DOHH2 (cell line): ENCODE data around the gene MMRN2.
"Not testable (repeated sequence)": the region's sequence is repeated elsewhere in the genome, so short reads cannot be mapped to it uniquely, and the experiment has no call there.

ENCODE experiments used
- H3F3A ChIP-seq: fragments of 200-600 bp; sonication (generic), shearing (Covaris generic); 2 replicates; pipeline ENCODE4 v1.6.0; 2016; ENCODE audit warnings: antibody characterized with exemption, mild to moderate bottlenecking; ENCODE audit not compliant: control insufficient read depth, insufficient read depth
- H3K27ac ChIP-seq: fragments of 200-600 bp; sonication (generic); 2 replicates; pipeline ENCODE4 v1.5.1; 2014; ENCODE audit warnings: low read depth, mild to moderate bottlenecking, low read length, moderate library complexity
- H3K27me3 ChIP-seq: fragments of 200-600 bp; sonication (generic); 2 replicates; pipeline ENCODE4 v1.6.1; 2014; ENCODE audit warnings: mild to moderate bottlenecking, low read length, mixed read lengths; ENCODE audit not compliant: control insufficient read depth
- H3K36me3 ChIP-seq: fragments of 200-600 bp; sonication (generic); 2 replicates; pipeline ENCODE4 v1.6.1; 2014; ENCODE audit warnings: mild to moderate bottlenecking, low read length, moderate library complexity, mixed read lengths; ENCODE audit not compliant: control insufficient read depth
- H3K4me1 ChIP-seq: fragments of 200-600 bp; sonication (generic); 2 replicates; pipeline ENCODE4 v1.6.1; 2014; ENCODE audit warnings: mild to moderate bottlenecking, low read length, mixed read lengths; ENCODE audit not compliant: control insufficient read depth
- H3K4me2 ChIP-seq: fragments of 200-600 bp; sonication (generic); 2 replicates; pipeline ENCODE4 v1.6.0; 2014; ENCODE audit warnings: mild to moderate bottlenecking, low read length, moderate library complexity
- H3K4me3 ChIP-seq: fragments of 200-600 bp; sonication (generic); 2 replicates; pipeline ENCODE4 v1.5.1; 2014; ENCODE audit warnings: mild to moderate bottlenecking, low read length, mixed read lengths
- H3K79me2 ChIP-seq: fragments of 200-600 bp; sonication (generic); 2 replicates; pipeline ENCODE4 v1.6.1; 2014; ENCODE audit warnings: mild to moderate bottlenecking, low read length, mixed read lengths; ENCODE audit not compliant: control insufficient read depth
- H3K9me2 ChIP-seq: fragments of 200-600 bp; sonication (generic); replicated peaks from 2 replicates; pipeline ENCODE4 v1.6.1; 2014; ENCODE audit warnings: mild to moderate bottlenecking, low read length, mixed read lengths; ENCODE audit not compliant: control insufficient read depth
- H3K9me3 ChIP-seq: fragments of 200-600 bp; sonication (generic); 2 replicates; pipeline ENCODE4 v1.6.1; 2014; ENCODE audit warnings: antibody characterized with exemption, low read length, mixed read lengths; ENCODE audit not compliant: control insufficient read depth, insufficient read depth
- H4K20me1 ChIP-seq: fragments of 200-600 bp; sonication (generic); 2 replicates; pipeline ENCODE4 v1.6.0; 2014; ENCODE audit warnings: low read depth, mild to moderate bottlenecking, antibody characterized with exemption, low read length, moderate library complexity; ENCODE audit not compliant: control insufficient read depth, insufficient read depth
- CTCF ChIP-seq: fragments of 200-600 bp; sonication (generic); IDR thresholded peaks from one replicate; pipeline ENCODE4 v1.5.1; 2014; ENCODE audit warnings: antibody characterized with exemption, mild to moderate bottlenecking, low read depth, low read length; ENCODE audit not compliant: poor library complexity, severe bottlenecking
- EZH2phosphoT487 ChIP-seq: fragments of 200-600 bp; sonication (generic); IDR thresholded peaks from 2 replicates; pipeline ENCODE4 v1.6.1; 2017; ENCODE audit warnings: borderline replicate concordance, mild to moderate bottlenecking, antibody characterized with exemption, low read length, moderate library complexity, mixed read lengths

MMRN2 gene

GRCh38 chr10:86981716-86982115 is 24.3 kb upstream of the MMRN2 start:
- H3K4me1 ChIP-seq, result no peaks in the 10 kb centered on the region
- no peak overlapping the region for H3K4me3 ChIP-seq
- H3K79me2 ChIP-seq, result no peaks in the 10 kb centered on the region
- H3K9me2 ChIP-seq, result no peaks in the 10 kb centered on the region
- no peaks in the 10 kb centered on the region for H3K36me3 ChIP-seq
- no peaks in the 10 kb centered on the region for H3K9me3 ChIP-seq
- TF ChIP-seq EZH2phosphoT487 (no peak), CTCF (no peak)
- H4K20me1 ChIP-seq, result no peaks in the 10 kb centered on the region
- H3F3A ChIP-seq, result no peaks in the 10 kb centered on the region
- H3K27me3 ChIP-seq, result no peaks in the 10 kb centered on the region
- H3K4me2 ChIP-seq, result no peak overlapping the region
- no peak overlapping the region for H3K27ac ChIP-seq

GRCh38 chr10:86981020-86981419 is 23.6 kb upstream of the MMRN2 start:
- H4K20me1 ChIP-seq, H3K9me3 ChIP-seq, H3K79me2 ChIP-seq, H3K9me2 ChIP-seq, H3K4me3 ChIP-seq, H3K36me3 ChIP-seq, H3K4me2 ChIP-seq, H3F3A ChIP-seq, H3K4me1 ChIP-seq, H3K27ac ChIP-seq, H3K27me3 ChIP-seq: not testable (repeated sequence)

GRCh38 chr10:86979977-86980448 is 22.6 kb upstream of the MMRN2 start:
- Histone ChIP-seq H3K9me2 (no peaks in the 10 kb centered on the region), H3K27ac (no peak overlapping the region), H3K4me2 (no peak overlapping the region), H3K4me3 (no peak overlapping the region), H4K20me1 (no peaks in the 10 kb centered on the region), H3K9me3 (no peaks in the 10 kb centered on the region), H3K4me1 (no peaks in the 10 kb centered on the region), H3K27me3 (no peaks in the 10 kb centered on the region), H3K36me3 (no peaks in the 10 kb centered on the region), H3K79me2 (no peaks in the 10 kb centered on the region), H3F3A (no peaks in the 10 kb centered on the region)
- no peak for TF ChIP-seq CTCF
- TF ChIP-seq EZH2phosphoT487, result no peak

- no peaks in the 10 kb centered on the region for H3K36me3 ChIP-seq
- no peaks in the 10 kb centered on the region for H3K9me3 ChIP-seq
- H3K4me1 ChIP-seq, result no peaks in the 10 kb centered on the region
- no peaks in the 10 kb centered on the region for H3K9me2 ChIP-seq
- no peak overlapping the region for H3K4me3 ChIP-seq
- H3K27me3 ChIP-seq, result no peaks in the 10 kb centered on the region
- H3K4me2 ChIP-seq, result no peak overlapping the region
- TF ChIP-seq EZH2phosphoT487 (no peak), CTCF (no peak)
- no peaks in the 10 kb centered on the region for H3K79me2 ChIP-seq
- H4K20me1 ChIP-seq, result no peaks in the 10 kb centered on the region
- H3F3A ChIP-seq, result no peaks in the 10 kb centered on the region
- no peak overlapping the region for H3K27ac ChIP-seq
These were observed 21.9 kb upstream of the MMRN2 start for GRCh38 chr10:86979296-86979818.

GRCh38 chr10:86978457-86978856 is 21.0 kb upstream of the MMRN2 start:
- H3F3A ChIP-seq, H3K4me3 ChIP-seq, H3K79me2 ChIP-seq, H3K9me3 ChIP-seq, H3K9me2 ChIP-seq, H3K4me2 ChIP-seq, H3K27me3 ChIP-seq, H3K36me3 ChIP-seq, H3K27ac ChIP-seq, H4K20me1 ChIP-seq, H3K4me1 ChIP-seq: not testable (repeated sequence)
